Measurements from ENCODE around the gene LXN.

Gene LXN

DNA sequence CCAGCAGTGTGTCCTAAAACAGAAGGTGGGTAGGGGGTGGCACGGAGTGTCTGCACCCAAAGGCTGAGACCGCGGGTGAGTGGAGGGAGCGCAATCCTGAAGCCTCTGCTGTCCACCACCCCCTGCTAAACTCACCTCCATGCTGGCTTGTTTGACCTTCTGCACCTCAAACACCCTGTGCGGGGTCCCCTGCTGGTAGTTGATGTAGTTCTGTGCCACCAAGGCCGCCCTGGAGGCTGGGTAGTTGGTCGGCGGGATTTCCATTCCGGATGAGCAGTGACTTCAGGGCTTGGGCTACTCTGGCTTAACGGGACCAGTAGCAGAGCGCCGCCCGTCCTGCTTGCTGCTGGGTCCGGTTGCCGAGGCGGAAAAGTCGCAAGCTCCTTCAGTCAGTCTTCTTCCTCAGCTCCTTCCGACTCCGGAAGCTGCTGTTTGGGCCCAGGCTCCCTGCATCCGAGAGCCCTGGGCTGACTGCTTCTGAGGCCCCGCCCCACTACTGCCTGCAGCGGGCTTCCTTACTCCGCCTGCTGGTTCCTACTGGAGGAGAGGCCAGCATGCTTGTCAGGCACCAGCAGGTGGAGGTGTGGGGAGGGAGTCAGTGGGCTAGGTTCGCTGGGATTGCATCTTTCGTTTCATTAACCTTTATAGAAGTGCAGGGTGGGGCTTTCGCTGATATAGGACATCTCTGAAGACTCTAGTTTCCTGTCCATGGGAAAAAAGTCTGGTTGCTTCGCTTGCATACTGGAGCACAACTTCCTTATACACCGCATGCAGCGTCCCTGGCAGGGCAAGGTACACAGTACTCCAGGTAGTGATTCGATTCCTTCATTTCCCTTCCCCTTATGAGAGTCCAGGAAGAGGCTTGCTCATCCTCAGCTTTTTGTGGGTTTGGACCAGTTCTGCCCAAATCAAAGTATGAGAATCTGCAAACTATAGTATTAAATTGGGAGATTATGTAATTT lies at the start of gene LXN:
Gene LXN (minus strand): TSS at position 434 of the 962 bp plus-strand sequence. CDS start 170 bp downstream, at position 264.
- CTCF ChIA-PET, result interaction anchor here (0.6 to 1.0 kb wide), 5 partner anchors 20 to 1512 kb away, joined by 3 to 9 read pairs (median 4); partner anchors contain the start of genes GFM1 and MFSD1
- peak within 1 kb of the TSS; percentile 80 for H3K27ac ChIP-seq
- peak; percentile 93 for DNase-seq (ENCODE audit: low spot score)
- TF ChIP-seq CTCF (conservative IDR thresholded peaks at IDR 0.05; ENCODE audit: low read depth), result peak; percentile 61
- POLR2A ChIA-PET (ENCODE audit: low non-redundant PET), result interaction anchor here (0.9 kb wide), 1 partner anchor 13 kb away, joined by 4 read pairs; no protein-coding TSS in a partner anchor

- ChIA-PET CTCF (no interaction called here), POLR2A (ENCODE audit: low non-redundant PET) (interaction anchor here (0.7 kb wide), 1 partner anchor 68 kb away, joined by 11 read pairs; no protein-coding TSS in a partner anchor)
- no peak overlapping the region for H3K27ac ChIP-seq
- no peak for TF ChIP-seq CTCF (conservative IDR thresholded peaks at IDR 0.05; ENCODE audit: low read depth)
- no peak for DNase-seq (ENCODE audit: low spot score)
Observed at GRCh38 chr3:158722108-158722507, 49.7 kb upstream of the LXN start.

GRCh38 chr3:158718490-158719170 lies 46.2 kb upstream of the LXN start:
- DNase-seq (ENCODE audit: low spot score), result peak; percentile 46
- ChIA-PET CTCF (interaction anchor here (0.5 to 0.6 kb wide), 3 partner anchors 115 to 1127 kb away, joined by 3 to 6 read pairs (median 4); no protein-coding TSS in a partner anchor), POLR2A (ENCODE audit: low non-redundant PET) (no interaction called here)
- TF ChIP-seq CTCF (conservative IDR thresholded peaks at IDR 0.05; ENCODE audit: low read depth), result no peak
- H3K27ac ChIP-seq, result no peak overlapping the region

DNA sequence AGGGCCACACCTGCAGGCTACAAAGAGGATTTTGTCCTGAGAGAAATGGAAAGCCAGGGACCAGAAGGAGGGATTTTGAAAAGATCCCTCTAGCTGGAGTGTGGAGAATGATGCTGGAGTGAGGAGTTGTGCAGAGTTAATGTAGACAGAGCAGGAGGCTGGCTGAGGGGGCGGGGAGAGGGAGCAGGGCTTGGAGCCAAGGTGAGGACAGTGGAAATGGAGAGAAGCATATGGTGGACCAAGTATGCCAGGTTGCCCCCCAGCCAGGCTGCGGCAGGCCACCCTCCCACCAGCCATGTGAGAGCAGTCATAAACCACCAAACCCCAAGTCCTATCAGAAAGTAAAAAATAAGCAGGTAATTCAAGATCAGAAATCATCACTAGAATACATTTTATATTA lies 45.1 kb upstream of the LXN start:
- TF ChIP-seq CTCF (conservative IDR thresholded peaks at IDR 0.05; ENCODE audit: low read depth), result no peak
- no peak overlapping the region for H3K27ac ChIP-seq
- DNase-seq (ENCODE audit: low spot score), result no peak
- ChIA-PET CTCF (interaction anchor here (0.5 to 0.6 kb wide), 2 partner anchors 26 to 59 kb away, joined by 3 to 4 read pairs; no protein-coding TSS in a partner anchor), POLR2A (ENCODE audit: low non-redundant PET) (no interaction called here)

DNA sequence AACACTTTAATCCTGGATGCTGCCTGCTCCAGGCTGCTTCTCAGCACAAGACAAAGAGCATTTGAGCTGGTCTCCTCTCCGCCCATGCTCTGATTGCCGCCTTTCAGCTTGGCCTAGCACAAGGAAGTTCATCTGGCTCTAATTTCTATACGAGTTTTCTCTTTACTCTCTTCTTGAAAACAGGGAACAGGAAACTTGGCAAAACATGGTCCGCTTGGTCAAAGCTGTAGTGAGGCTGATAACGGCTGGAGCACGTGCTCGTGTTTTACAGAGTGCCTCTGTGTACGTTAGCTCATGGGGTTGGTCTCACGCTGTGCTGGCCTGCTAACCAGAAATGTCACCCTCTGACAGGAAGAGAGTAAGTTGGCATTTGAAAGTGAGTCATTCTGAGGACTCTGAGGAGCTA lies 40.6 kb upstream of the LXN start:
- DNase-seq (ENCODE audit: low spot score), result no peak
- no peak for TF ChIP-seq CTCF (conservative IDR thresholded peaks at IDR 0.05; ENCODE audit: low read depth)
- CTCF ChIA-PET, result interaction anchor here (1.2 kb wide), 1 partner anchor 41 kb away, joined by 4 read pairs; the partner anchor contains the start of gene LXN
- H3K27ac ChIP-seq, result no peak overlapping the region
- POLR2A ChIA-PET (ENCODE audit: low non-redundant PET), result no interaction called here

GRCh38 chr3:158712443-158712842 lies 40.0 kb upstream of the LXN start:
- TF ChIP-seq CTCF (conservative IDR thresholded peaks at IDR 0.05; ENCODE audit: low read depth), result no peak
- ChIA-PET CTCF (no interaction called here), POLR2A (ENCODE audit: low non-redundant PET) (no interaction called here)
- H3K27ac ChIP-seq, result no peak overlapping the region
- DNase-seq (ENCODE audit: low spot score), result no peak

Data from RWPE1 (cell line).